GM10266 (cell line): ENCODE results near the gene FAM120B.

Source experiments
- DNase-seq: peaks from one replicate; pipeline ENCODE4 v3.0.0; 2012; ENCODE audit errors: extremely low spot score
- TF ChIP-seq, protein P1 (sequence below): IDR thresholded peaks from 2 replicates; pipeline ENCODE4 v1.5.1; 2012; ENCODE audit warnings: mild to moderate bottlenecking, low read depth; ENCODE audit not compliant: control insufficient read depth, insufficient read depth; ENCODE audit errors: missing control alignments

The FAM120B gene

DNA sequence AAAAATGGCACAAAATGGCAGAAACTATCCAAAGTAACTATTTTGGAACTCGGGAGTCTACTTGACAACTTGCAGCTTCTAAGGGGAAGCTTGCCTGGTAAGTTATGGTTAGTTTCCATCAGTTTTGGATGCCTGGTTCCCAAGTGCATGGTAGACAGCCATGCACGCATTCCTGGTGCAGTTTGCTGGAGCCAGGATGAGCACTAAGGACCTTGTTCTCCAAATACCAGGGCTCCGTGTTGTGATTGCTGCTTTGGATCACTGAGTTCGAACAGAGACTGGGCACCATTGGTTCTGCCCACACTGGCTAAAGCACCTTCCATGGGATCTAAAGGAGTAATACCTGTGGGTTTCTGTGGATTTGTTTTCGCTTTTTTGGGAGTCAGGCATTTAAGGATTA lies 103.7 kb downstream of the FAM120B start:
- no peak for DNase-seq
- TF ChIP-seq, protein P1, sequence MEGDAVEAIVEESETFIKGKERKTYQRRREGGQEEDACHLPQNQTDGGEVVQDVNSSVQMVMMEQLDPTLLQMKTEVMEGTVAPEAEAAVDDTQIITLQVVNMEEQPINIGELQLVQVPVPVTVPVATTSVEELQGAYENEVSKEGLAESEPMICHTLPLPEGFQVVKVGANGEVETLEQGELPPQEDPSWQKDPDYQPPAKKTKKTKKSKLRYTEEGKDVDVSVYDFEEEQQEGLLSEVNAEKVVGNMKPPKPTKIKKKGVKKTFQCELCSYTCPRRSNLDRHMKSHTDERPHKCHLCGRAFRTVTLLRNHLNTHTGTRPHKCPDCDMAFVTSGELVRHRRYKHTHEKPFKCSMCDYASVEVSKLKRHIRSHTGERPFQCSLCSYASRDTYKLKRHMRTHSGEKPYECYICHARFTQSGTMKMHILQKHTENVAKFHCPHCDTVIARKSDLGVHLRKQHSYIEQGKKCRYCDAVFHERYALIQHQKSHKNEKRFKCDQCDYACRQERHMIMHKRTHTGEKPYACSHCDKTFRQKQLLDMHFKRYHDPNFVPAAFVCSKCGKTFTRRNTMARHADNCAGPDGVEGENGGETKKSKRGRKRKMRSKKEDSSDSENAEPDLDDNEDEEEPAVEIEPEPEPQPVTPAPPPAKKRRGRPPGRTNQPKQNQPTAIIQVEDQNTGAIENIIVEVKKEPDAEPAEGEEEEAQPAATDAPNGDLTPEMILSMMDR: no peak

DNA sequence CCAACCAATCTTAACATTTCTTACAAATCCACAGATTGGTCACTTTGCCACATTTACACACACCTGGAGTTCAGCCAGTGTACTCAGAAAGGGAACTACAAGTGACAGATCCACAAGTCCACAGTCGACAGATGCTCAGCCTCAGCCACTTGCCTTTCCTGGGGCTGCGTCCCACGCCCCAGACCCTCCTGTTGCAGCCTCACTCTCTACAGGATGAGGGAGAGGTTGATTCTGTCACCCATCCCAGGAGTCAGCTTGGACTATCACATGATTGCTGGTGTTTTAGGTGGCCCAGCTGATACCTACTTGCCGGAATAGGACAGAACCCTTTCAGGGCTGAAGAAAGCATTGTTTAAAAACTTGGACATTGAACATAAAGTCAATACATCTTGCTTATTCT lies 108.8 kb downstream of the FAM120B start:
- TF ChIP-seq, protein P1: no peak
- DNase-seq: no peak

DNA sequence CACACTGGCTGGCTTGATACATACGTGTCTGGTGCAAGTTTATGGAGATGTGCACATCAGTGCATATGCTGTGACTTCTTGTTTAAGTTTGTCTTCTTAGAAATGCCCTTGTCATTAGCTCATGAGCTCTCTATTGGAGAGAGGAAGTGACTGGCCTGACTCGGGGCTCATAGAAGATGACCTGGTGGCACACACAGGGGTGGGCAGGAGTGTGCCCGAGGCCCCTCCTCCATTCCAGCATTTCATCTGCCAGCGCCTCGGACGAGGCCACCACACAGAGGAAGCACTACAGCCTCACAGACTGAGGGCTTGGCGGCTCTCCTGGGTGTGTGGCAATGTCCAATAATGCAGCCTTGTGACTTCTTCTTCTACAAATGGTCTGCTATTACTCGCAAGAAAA lies 109.7 kb downstream of the FAM120B start:
- TF ChIP-seq, protein P1: no peak
- no peak for DNase-seq

DNA sequence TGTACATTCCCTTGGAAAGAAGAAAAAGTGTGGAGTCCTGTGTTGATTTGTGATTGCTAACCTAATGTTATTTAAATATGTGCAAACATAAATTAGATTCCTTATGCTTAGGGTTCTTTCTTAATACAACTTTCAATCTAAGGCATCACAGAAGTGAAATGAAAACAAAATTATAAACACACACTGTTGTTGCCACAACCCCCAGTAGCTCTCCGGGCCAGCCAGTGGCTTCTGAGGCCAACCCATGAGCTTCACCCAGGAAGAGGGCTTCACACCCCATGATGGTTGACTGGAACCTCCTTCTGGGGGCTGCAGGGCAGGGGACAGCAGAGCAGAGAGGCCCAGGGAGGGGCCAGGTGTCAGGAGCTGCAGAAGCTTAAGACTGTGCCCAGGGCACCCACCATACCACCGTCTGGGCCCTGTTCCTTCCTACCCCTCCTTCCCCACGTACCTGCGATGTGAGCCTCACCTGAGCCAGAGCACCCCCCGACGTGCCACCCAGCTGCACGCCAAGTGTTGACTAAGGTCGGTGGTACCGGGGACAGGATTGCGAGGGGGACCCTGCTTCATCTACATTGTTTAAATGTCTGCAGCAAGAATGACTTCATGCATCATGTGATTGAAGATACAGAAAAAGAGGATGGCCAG lies 110.5 kb downstream of the FAM120B start:
- TF ChIP-seq, protein P1: no peak
- no peak for DNase-seq

DNA sequence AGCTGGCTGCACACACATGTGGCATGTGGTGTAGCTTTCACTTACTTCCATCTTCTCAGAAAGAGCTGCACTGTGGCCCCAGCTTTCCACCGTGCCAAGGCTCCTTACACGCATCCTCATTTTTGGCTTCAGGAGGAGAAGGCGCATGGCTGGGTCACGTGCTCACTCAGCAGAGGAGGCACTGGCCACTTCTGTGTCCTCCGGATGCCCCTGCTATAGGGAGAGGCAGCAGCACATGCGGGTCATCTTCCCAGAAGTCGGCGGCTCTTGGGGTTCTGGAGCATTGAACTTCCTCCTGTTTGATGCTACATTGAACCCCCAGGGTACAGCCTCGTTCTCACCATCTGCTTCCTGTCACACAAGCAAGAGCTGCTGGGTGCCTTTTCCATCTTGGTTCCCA lies 111.3 kb downstream of the FAM120B start:
- DNase-seq: no peak
- TF ChIP-seq, protein P1: no peak

DNA sequence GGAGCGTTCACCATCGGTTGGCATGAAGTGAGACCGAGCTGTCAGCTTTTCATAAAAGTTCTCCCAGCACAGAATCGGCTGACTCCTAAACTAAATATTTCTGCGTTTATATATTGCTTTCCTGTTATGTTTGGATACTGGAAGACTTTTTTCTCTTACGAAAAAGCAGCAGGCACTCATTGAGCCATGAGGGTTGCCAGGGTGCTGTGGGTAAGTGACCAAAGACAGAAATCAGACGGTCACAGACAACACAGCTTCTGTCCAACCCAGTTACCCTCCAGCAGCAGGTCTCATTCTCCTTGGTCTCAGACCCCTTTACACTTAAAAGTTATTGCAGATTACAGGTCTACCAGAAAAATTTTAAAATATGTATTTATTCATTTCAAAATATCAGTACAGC lies 113.7 kb downstream of the FAM120B start:
- DNase-seq: no peak
- TF ChIP-seq, protein P1: no peak

DNA sequence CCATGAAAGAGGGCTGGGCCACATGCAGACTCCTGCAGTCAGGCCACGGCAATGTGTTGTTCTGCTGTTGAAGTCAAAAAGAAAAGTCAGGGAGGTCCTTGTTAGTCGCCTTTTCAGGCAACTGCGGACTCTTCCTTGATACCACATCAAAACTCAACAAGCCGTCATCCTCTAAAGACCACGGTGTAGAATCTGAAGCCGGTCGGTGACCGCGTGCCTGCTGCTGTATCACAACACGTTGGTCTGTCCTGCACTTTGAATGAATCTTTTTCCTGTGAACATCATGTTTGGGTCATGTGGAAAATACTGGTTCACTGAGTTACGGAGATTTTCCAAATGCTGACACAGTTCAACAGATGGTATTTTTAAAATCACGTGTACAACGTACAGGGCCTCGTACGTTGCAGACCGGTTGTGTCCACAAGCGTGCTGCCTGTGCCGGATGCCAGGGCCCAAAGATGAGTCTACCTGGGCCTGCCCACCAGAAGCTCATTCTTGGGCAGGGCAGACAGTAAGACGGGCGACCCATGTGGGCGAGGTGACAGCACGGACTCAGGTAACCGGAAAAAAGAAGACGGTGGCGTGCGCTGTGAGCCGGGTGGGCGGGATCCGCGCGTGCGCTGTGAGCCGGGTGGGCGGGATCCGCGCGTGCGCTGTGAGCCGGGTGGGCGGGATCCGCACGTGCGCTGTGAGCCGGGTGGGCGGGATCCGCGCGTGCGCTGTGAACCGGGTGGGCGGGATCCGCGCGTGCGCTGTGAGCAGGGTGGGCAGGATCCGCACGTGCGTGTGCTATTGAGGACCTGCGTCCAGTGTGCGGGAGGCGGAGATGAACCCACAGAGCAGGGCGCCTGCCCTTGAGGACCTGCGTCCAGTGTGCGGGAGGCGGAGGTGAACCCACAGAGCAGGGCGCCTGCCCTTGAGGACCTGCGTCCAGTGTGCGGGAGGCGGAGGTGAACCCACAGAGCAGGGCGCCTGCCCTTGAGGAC lies 114.5 kb downstream of the FAM120B start:
- TF ChIP-seq, protein P1: no peak
- no peak for DNase-seq
